HG03108 (cell line): ENCODE measurements around the gene CCR6.
"Not testable (repeated sequence)": the region's sequence is repeated elsewhere in the genome, so short reads cannot be mapped to it uniquely, and the experiment has no call there.

Experiments used
- ATAC-seq: cut with Tn5 transposase; IDR thresholded peaks from one replicate; pipeline ENCODE4 v1.9.1; 2021; ENCODE audit warnings: moderate library complexity; ENCODE audit not compliant: unreplicated experiment

Gene CCR6

DNA sequence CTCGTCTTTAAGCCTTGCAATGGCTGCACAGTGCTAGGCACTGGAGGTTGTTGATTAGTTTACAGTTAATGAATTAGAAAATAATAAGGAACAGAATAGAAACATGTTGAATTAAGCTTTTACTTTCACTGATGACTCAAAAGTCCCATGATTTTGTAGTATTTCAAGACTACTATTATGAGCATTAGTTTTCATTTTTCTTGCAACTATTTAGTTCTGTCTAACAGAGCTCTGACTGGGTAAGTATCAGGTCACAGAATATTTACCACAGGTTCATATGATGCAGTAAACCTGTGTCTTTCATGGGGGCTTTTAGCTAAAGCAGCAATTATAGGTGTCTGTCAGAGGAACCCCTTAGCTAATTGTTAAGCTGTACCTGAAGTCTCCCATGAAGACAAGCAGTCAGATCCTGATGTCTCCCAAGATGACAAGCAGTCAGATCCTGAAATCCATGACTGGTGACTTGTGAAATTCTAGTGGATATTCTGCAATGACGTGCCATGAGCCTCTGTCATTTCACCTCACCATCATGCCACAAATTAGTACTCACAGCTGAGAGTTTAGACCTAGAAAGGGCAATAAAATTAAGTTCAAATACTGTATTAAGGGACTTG, 43.1 kb downstream of the CCR6 start:
- ATAC-seq: no peak

DNA sequence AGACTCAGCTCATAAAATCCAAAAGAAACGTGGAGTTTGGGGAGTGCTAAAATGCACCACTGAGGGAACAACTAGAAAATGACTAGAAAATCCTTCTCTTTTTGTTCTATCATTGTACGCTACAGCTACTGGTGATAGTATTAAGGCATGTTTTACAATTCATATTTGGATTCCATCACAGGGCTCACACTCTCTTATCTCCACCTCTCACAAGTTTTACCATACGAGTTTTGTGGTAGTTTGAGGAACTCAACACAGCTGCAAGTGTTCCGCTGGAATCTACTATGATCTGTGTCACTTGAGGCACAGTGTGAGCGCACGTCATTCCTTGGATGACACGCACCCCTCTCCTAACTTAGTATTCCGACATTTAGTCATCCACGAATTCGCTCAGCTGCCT, 44.8 kb downstream of the CCR6 start:
- ATAC-seq: not testable (repeated sequence)

DNA sequence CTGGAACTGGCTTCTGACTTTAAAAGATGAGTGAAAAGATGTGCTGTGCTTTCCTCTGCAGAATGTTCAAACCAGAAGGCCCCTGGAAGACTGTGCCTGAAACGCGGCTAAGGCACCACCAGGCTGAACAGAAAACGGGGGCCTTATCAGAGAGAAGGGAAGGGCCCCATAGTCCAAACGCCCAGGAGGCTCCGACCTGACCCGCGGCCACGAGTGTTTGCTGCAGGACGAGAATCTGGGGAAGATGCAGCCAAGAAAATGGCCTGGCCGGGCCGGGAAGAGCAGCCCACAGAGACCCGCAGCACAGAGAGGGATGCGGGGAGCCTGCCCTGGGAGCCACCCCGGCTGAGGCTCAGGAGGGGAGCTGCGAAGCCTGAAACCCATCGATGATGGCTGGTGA, 45.4 kb downstream of the CCR6 start:
- not testable (repeated sequence) for ATAC-seq

DNA sequence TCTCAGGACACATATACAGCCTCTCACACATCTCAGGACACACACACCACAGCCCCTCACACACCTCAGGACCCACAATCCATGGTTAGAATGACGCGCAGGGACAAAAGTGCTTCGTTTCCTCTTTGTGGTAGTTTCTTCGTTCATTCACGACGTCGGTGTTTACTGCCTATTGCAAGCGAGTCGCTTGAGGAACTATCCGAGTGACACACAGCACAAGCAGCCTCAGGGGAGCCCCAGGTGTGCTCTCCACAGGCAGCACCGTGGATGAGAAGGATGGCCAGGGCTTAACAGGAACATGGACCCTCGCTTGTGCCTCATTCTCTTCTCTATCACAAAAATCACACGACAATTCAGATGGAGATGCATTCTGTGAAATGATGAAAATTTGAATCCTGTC, 47.0 kb downstream of the CCR6 start:
- not testable (repeated sequence) for ATAC-seq

DNA sequence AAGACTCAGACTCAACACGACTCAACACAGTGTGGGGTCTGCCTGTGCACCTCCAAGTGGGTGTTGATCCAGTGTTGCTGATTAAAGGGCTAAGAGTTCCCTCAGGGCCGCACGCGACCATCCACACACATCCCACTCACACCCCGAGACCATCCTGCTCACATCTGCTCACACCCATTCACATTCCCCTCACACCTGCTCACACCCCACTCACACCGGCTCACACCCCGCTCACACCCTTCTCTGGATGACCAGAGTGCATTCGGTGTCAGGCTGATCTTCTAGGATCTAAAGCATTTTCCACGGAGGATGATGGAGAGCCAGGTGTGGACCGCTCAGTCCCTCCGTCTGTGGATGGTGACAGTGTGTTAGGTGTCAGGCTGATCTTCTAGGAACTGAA, 48.4 kb downstream of the CCR6 start:
- ATAC-seq: not testable (repeated sequence)

DNA sequence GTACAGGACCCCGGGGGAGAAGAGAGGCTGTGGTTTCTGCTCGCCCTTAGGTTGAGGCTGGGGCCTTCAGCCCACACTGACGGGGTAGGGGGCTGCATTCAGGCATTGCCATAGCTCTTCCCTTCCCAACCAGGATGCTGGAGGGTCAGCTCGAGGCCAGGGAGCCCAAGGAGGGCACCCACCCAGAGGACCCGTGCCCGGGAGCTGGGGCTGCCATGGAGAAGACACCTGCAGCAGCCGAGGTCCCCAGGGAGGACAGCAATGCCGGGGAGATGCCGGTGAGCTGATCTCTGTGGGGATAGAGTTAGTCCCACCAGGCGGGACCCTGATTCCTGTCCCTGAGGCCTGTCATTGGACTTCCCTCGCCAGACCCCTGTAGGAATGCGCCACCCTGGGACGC, 49.1 kb downstream of the CCR6 start:
- not testable (repeated sequence) for ATAC-seq

DNA sequence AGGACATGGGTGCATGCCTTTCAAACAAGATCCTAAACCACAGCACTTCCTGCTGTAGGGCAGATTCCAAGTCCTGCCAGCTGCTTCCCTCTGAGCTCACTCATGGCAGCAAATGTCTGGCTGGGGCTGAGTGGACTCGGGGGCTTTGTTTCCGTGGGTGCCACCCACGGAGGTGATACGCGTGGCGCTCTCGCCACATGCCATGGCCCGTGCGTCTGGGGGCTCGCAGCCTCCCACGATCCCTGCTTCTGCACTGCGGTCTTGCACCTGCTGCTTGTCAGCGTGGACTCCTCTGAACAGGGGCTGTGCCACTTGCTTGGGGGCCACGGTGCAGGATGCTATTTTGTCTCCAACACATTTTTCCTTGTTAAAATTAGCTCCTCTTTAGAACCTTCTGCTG, 54.4 kb downstream of the CCR6 start:
- not testable (repeated sequence) for ATAC-seq

DNA sequence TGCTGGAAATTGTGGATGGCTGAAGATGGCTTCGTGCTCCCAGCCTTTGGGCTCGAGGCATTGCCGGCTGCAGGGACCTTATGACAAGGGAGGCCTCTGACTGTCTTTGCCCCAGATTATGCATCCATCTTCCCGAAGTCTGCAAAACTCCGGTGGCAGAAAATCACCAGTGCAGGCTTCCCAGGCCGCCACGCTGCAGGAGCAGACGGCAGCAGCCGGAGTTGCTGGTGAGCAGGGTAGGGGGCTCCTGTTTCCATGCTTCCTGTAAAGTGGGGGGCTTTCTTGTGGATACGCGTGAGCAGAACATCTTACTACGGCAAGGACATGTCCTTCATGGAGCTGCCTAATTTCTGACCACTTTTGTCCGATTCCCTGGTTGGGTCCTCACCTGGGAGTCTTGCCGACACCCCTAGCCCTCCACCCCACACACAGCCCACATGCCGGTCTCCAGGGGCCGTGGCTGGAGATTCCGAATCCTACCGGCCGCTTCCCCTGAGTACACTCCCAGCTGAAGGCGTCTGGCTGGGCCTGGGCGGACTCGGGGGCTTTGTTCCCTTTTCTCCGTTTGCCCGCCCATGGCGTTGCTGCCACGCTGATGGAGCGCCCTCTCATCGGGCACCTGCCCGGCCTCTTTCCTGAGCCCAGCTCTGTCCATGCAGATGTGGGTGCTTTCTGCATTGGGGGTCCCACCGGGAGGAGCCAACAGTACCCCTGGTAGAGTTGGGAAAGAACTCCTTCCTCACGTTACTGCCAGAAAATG, 56.2 kb downstream of the CCR6 start:
- not testable (repeated sequence) for ATAC-seq

DNA sequence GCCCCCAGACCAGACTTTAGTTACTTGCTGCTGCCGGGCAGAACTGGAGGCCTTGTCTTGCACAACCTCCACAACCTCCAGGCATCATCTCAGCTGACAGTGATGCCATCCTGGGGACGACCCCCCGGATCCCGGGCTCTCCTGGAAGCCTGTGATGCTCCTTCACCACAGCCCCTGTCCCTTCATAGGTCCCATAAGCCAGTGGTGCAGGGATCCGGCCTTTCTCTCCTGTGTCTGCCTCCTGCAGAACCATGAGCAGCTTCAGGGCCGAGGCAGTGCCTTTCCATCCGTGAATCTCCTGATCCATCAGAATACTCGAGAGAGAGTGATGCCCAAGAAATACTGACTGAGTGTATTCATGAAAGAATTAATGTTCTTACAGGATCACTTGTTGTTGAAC, 57.2 kb downstream of the CCR6 start:
- ATAC-seq: not testable (repeated sequence)

DNA sequence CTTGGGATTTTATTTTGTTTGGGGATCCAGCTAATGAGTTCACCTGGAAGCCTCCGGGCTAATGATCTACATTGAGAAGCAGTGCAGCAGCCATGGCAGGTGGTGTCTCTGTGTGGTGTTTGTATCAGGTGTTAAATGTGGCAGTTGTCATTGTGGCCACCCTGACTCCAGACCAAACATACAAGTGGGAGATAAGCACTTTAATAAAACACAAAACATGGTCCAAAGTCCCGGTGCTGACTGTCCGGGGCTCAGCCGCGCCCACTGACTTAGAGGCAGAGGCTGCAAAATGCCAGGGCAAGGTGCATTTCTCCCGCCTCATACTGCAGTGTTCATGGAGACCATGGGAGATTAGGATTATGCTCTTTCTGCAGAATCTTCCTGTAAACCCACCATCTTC, 58.5 kb downstream of the CCR6 start:
- ATAC-seq: not testable (repeated sequence)

DNA sequence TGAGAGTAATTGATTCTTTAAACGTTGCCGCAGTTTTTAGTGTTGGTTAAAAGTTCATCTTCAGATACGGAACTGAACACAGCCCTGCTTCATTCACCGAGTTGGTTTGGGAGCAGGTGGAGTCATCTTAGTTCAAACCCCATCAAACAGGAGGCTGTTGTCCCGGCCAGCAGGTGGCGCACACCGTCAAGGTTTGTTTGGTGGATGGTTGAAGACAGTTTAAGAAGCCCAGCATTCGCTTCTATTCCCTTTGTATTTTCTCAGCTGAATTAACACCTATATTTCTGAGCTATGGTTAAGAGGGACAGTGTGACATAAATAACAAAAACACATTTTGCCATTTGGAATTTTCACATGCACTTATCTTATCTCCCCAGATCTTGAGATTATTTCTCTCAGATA, 60.0 kb downstream of the CCR6 start:
- peak; percentile 63 for ATAC-seq

DNA sequence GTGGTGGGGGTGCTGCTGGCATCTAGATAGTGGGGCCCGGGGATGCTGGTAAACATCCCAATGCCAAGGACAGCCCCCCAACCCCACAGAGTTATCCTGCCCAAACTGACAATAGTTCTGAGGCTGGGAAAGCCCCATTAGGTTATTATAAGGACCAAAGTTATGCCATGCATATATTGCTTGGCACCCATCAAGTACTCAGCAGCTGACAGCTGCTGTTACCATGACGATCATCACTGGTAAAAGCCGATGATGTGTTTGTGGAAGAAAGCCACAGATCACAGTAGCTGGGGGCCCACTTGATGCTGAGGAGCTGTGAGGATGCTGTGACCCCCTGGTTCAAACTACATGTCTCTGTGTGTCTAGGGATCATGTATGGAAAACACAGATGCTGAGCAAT, 62.2 kb downstream of the CCR6 start:
- ATAC-seq: not testable (repeated sequence)

DNA sequence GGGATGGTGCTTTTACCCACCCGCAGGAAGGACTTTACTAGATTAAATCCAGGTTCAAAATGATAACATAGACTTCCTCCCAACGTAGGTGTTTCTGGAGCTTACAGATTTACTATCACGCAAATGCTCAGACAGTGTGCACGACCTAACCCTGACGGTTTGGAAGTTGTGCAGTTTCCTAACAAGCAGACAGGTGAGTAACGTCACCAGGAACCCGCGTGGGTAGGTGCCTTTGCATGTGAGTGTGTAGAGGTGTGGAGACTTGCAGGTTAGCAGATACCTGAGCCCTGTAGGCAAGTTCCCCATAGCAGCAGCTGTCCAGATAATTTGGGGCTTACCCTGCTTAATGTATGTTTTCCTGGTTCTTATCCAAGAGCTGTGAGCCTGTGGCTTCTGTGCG, 64.4 kb downstream of the CCR6 start:
- not testable (repeated sequence) for ATAC-seq
